Naive B cell (primary cell): Measurements from ENCODE around the gene CPPED1. TPM values are rescaled to one million over a fixed set of nuclear protein-coding genes. Genes with fewer than 3 reads are reported as not detected.

Experiments
- ATAC-seq, 2 donors: fragments of 150-1000 bp; cut with Tn5 transposase; 2 replicates each; pipeline ENCODE4 v1.10.0; 2021; ENCODE audit warnings: low read depth in 2 of 2, mild to moderate bottlenecking in 2 of 2, moderate library complexity in 2 of 2
- DNase-seq: peaks from one replicate; pipeline ENCODE4 v3.0.0; 2022
- H3K27ac Mint-ChIP-seq, 6 donors: one replicate each; pipeline ENCODE4 v1.8.0; 2020 to 2022; ENCODE audit warnings: mild to moderate bottlenecking in 6 of 6, mixed read lengths in 6 of 6, moderate library complexity in 5 of 6, inconsistent platforms in 2 of 6
- H3K27me3 Mint-ChIP-seq, 3 donors: one replicate each; pipeline ENCODE4 v1.8.0; 2021 to 2022; ENCODE audit warnings: mixed read lengths in 3 of 3, mild to moderate bottlenecking in 1 of 3
- H3K36me3 Mint-ChIP-seq, 2 donors: one replicate each; pipeline ENCODE4 v1.8.0; 2020 to 2022; ENCODE audit warnings: mixed read lengths in 2 of 2, inconsistent platforms in 1 of 2, mild to moderate bottlenecking in 1 of 2
- H3K4me1 Mint-ChIP-seq, 3 donors: one replicate each; pipeline ENCODE4 v1.8.0; 2020 to 2022; ENCODE audit warnings: mixed read lengths in 3 of 3, inconsistent platforms in 1 of 3, mild to moderate bottlenecking in 1 of 3, moderate library complexity in 1 of 3
- H3K4me3 Mint-ChIP-seq, 8 donors: one replicate each; pipeline ENCODE4 v1.8.0; 2020 to 2022; ENCODE audit warnings: mild to moderate bottlenecking in 8 of 8, mixed read lengths in 8 of 8, moderate library complexity in 8 of 8, inconsistent platforms in 2 of 8
- H3K9me3 Mint-ChIP-seq, 7 donors: one replicate each; pipeline ENCODE4 v1.8.0; 2020 to 2022; ENCODE audit warnings: mixed read lengths in 7 of 7, mild to moderate bottlenecking in 5 of 7, inconsistent platforms in 2 of 7, moderate library complexity in 1 of 7
- polyA plus RNA-seq, 6 donors: library from polyadenylated mRNA; unstranded; fragments of 300-500 nt; fragmentation: Illumina TruSeq; gene quantifications; one replicate each; pipeline ENCODE4 v1.2.3, GENCODE V29; 2021; ENCODE audit warnings: low read depth in 6 of 6

The CPPED1 gene
- polyA plus RNA-seq, 6 donors from 2014 or later: 1.9 to 9.1 (median 8.2) TPM

GRCh38 chr16:12757546-12757945 lies 46.1 kb downstream of the CPPED1 start:
- Mint-ChIP-seq H3K36me3 (no peaks in the 10 kb centered on the region), H3K27ac (peak overlapping the region in 1 of 6 donors; percentile 38), H3K27me3 (no peaks in the 10 kb centered on the region), H3K4me3 (no peak overlapping the region), H3K9me3 (no peaks in the 10 kb centered on the region), H3K4me1 (peaks cover 0 to 21% (median 6%) of the 10 kb centered on the region in 3 donors)
- DNase-seq (no peak), ATAC-seq (no peak)

GRCh38 chr16:12754824-12755543 lies 48.7 kb downstream of the CPPED1 start:
- DNase-seq (no peak), ATAC-seq (no peak)
- Mint-ChIP-seq H3K4me3 (peak overlapping the region in 1 of 8 donors; percentile 47), H3K27me3 (no peaks in the 10 kb centered on the region), H3K36me3 (no peaks in the 10 kb centered on the region), H3K4me1 (peaks cover 0 to 17% (median 6%) of the 10 kb centered on the region in 3 donors), H3K9me3 (no peaks in the 10 kb centered on the region), H3K27ac (no peak overlapping the region)

GRCh38 chr16:12753203-12754023 lies 50.3 kb downstream of the CPPED1 start:
- Mint-ChIP-seq H3K36me3 (no peaks in the 10 kb centered on the region), H3K9me3 (no peaks in the 10 kb centered on the region), H3K4me3 (no peak overlapping the region), H3K27me3 (no peaks in the 10 kb centered on the region), H3K4me1 (peaks cover 0 to 6% (median 3%) of the 10 kb centered on the region in 3 donors), H3K27ac (peak overlapping the region in 2 of 6 donors; percentile 39 to 56)
- DNase-seq (no peak), ATAC-seq (no peak)

- no peaks in the 10 kb centered on the region for H3K9me3 Mint-ChIP-seq
- H3K4me3 Mint-ChIP-seq: no peak overlapping the region
- no peaks in the 10 kb centered on the region for H3K27me3 Mint-ChIP-seq
- no peaks in the 10 kb centered on the region for H3K36me3 Mint-ChIP-seq
- H3K27ac Mint-ChIP-seq: peak overlapping the region in 1 of 6 donors; percentile 47
- DNase-seq (no peak), ATAC-seq (no peak)
- peaks cover 0 to 6% (median 0%) of the 10 kb centered on the region in 3 donors for H3K4me1 Mint-ChIP-seq
Measured at GRCh38 chr16:12752159-12752558, 51.5 kb downstream of the CPPED1 start.

- Mint-ChIP-seq H3K27me3 (no peaks in the 10 kb centered on the region), H3K4me1 (peaks cover 0 to 6% (median 0%) of the 10 kb centered on the region in 3 donors), H3K27ac (no peak overlapping the region), H3K36me3 (peaks cover 2 to 4% of the 10 kb centered on the region in 2 donors), H3K4me3 (no peak overlapping the region), H3K9me3 (peaks cover 0 to 4% (median under 1%) of the 10 kb centered on the region in 7 donors)
- no peak for ATAC-seq
- DNase-seq: no peak
Measured at GRCh38 chr16:12750554-12750918, 53.2 kb downstream of the CPPED1 start.

GRCh38 chr16:12749076-12749475 lies 54.6 kb downstream of the CPPED1 start:
- Mint-ChIP-seq H3K36me3 (peaks cover 12 to 17% of the 10 kb centered on the region in 2 donors), H3K4me3 (no peak overlapping the region), H3K27ac (no peak overlapping the region), H3K27me3 (no peaks in the 10 kb centered on the region), H3K9me3 (peaks cover 8 to 19% (median 10%) of the 10 kb centered on the region in 7 donors), H3K4me1 (peaks cover 0 to 6% (median 0%) of the 10 kb centered on the region in 3 donors)
- DNase-seq: no peak
- ATAC-seq: no peak

GRCh38 chr16:12747827-12748226 lies 55.9 kb downstream of the CPPED1 start:
- Mint-ChIP-seq H3K27ac (no peak overlapping the region), H3K4me1 (no peaks in the 10 kb centered on the region), H3K36me3 (peaks cover 12 to 23% of the 10 kb centered on the region in 2 donors), H3K4me3 (no peak overlapping the region), H3K27me3 (no peaks in the 10 kb centered on the region), H3K9me3 (peaks cover 8 to 27% (median 16%) of the 10 kb centered on the region in 7 donors)
- DNase-seq (no peak), ATAC-seq (no peak)

GRCh38 chr16:12747261-12747660 lies 56.4 kb downstream of the CPPED1 start:
- Mint-ChIP-seq H3K27ac (no peak overlapping the region), H3K4me1 (no peaks in the 10 kb centered on the region), H3K4me3 (no peak overlapping the region), H3K36me3 (peaks cover 12 to 23% of the 10 kb centered on the region in 2 donors), H3K27me3 (no peaks in the 10 kb centered on the region), H3K9me3 (peaks cover 8 to 27% (median 16%) of the 10 kb centered on the region in 7 donors)
- DNase-seq (no peak), ATAC-seq (no peak)

- Mint-ChIP-seq H3K4me1 (no peaks in the 10 kb centered on the region), H3K4me3 (no peak overlapping the region), H3K36me3 (peaks cover 19 to 27% of the 10 kb centered on the region in 2 donors)
Measured at GRCh38 chr16:12744860-12745259, 58.8 kb downstream of the CPPED1 start.

GRCh38 chr16:12742741-12743140 lies 60.9 kb downstream of the CPPED1 start:
- no peak overlapping the region for H3K27ac Mint-ChIP-seq
- H3K4me1 Mint-ChIP-seq: no peaks in the 10 kb centered on the region
- H3K4me3 Mint-ChIP-seq: no peak overlapping the region
- DNase-seq (no peak), ATAC-seq (no peak)
- H3K36me3 Mint-ChIP-seq: peaks cover 23 to 32% of the 10 kb centered on the region in 2 donors
- peaks cover 13 to 32% (median 21%) of the 10 kb centered on the region in 7 donors for H3K9me3 Mint-ChIP-seq
- no peaks in the 10 kb centered on the region for H3K27me3 Mint-ChIP-seq

More at GRCh38 chr16:12744860-12745259, 58.8 kb downstream of the CPPED1 start:
- no peak overlapping the region for H3K27ac Mint-ChIP-seq
- DNase-seq (no peak), ATAC-seq (no peak)
- H3K9me3 Mint-ChIP-seq: peaks cover 9 to 27% (median 16%) of the 10 kb centered on the region in 7 donors
- no peaks in the 10 kb centered on the region for H3K27me3 Mint-ChIP-seq

- Mint-ChIP-seq H3K9me3 (peaks cover 13 to 32% (median 21%) of the 10 kb centered on the region in 7 donors), H3K4me1 (no peaks in the 10 kb centered on the region), H3K4me3 (no peak overlapping the region), H3K27ac (no peak overlapping the region), H3K27me3 (no peaks in the 10 kb centered on the region), H3K36me3 (peaks cover 23 to 41% of the 10 kb centered on the region in 2 donors)
- DNase-seq (no peak), ATAC-seq (no peak)
Measured at GRCh38 chr16:12740986-12741610, 62.6 kb downstream of the CPPED1 start.

GRCh38 chr16:12739738-12740137 lies 63.9 kb downstream of the CPPED1 start:
- Mint-ChIP-seq H3K27me3 (no peaks in the 10 kb centered on the region), H3K27ac (no peak overlapping the region), H3K4me1 (no peaks in the 10 kb centered on the region), H3K4me3 (peak overlapping the region in 1 of 8 donors; percentile 49), H3K9me3 (peaks cover 7 to 31% (median 17%) of the 10 kb centered on the region in 7 donors), H3K36me3 (peaks cover 12 to 33% of the 10 kb centered on the region in 2 donors)
- no peak for ATAC-seq
- no peak for DNase-seq

- Mint-ChIP-seq H3K4me1 (no peaks in the 10 kb centered on the region), H3K36me3 (peaks cover 25 to 38% of the 10 kb centered on the region in 2 donors), H3K27ac (no peak overlapping the region), H3K27me3 (no peaks in the 10 kb centered on the region), H3K9me3 (peaks cover 14 to 35% (median 20%) of the 10 kb centered on the region in 7 donors), H3K4me3 (no peak overlapping the region)
- no peak for DNase-seq
- ATAC-seq: no peak
Measured at GRCh38 chr16:12737563-12737962, 66.1 kb downstream of the CPPED1 start.
